Testis (tissue), 3 donors: ENCODE data around the gene CD7. TPM values are rescaled to one million over a fixed set of nuclear protein-coding genes. Genes with fewer than 3 reads are reported as not detected.

Experiments used
- DNase-seq: peaks from one replicate; pipeline ENCODE4 v3.0.0-alpha.2; 2019
- H3K27ac ChIP-seq, 2 donors: fragments of 200-600 bp; sonication (generic); one replicate each; pipeline ENCODE4 v1.5.1; 2019
- H3K27me3 ChIP-seq: fragments of 200-600 bp; sonication (generic); one replicate; pipeline ENCODE4 v1.5.1; 2019
- H3K36me3 ChIP-seq: fragments of 200-600 bp; sonication (generic); one replicate; pipeline ENCODE4 v1.5.1; 2017; ENCODE audit warnings: low read depth; ENCODE audit errors: missing control alignments
- H3K4me1 ChIP-seq: fragments of 200-600 bp; sonication (generic); one replicate; pipeline ENCODE4 v1.5.1; 2019
- H3K4me3 ChIP-seq, 2 donors: fragments of 200-600 bp; sonication (generic); one replicate each; pipeline ENCODE4 v1.5.1; 2017 to 2019
- H3K9me3 ChIP-seq: fragments of 200-600 bp; sonication (generic); one replicate; pipeline ENCODE4 v1.5.1; 2017
- POLR2A ChIP-seq: fragments of 450-650 bp; IDR thresholded peaks from one replicate; pipeline ENCODE4 v1.6.1; 2017; ENCODE audit warnings: antibody characterized with exemption, mild to moderate bottlenecking, moderate library complexity
- WGBS, 2 donors: methylation state at CpG; one replicate each; pipeline ENCODE4 v1.1.5; 2018; 5-methylcytosine and 5-hydroxymethylcytosine counted together
- intact Hi-C: fragments of 100-400 bp; cut with DNase I; formaldehyde crosslinking; loops from one replicate; pipeline ENCODE4 v1.15.1; 2023; ENCODE audit warnings: low total_unique reads
- polyA plus RNA-seq: library from polyadenylated mRNA; stranded (reverse); fragments of 350-450 nt; fragmentation: Illumina TruSeq; extraction: RNeasy Lipid Tissue Mini Kit (QIAGEN cat#74804); gene quantifications from one replicate; pipeline ENCODE4 v1.2.3, GENCODE V29; 2014; ENCODE audit warnings: low read depth, low replicate concordance; ENCODE audit not compliant: insufficient read depth
- total RNA-seq, 2 donors: library from RNA; depleted of rRNA; stranded (reverse); fragments of >200 nt; gene quantifications; one replicate each; pipeline ENCODE4 v1.2.3, GENCODE V29; 2016
- TF ChIP-seq, protein P1 (sequence below), 3 experiments: fragments of 450-650 bp in 2 of 3; fragments of 200-600 bp in 1 of 3; sonication (generic) in 1 of 3; IDR thresholded peaks; one replicate each; pipeline ENCODE4 v1.5.1; 2016 to 2019; ENCODE audit warnings: antibody characterized with exemption in 3 of 3, mild to moderate bottlenecking in 2 of 3, moderate library complexity in 1 of 3

CD7 gene
- total and polyA plus RNA-seq, 3 donors from 2014 or later: 0.55 to 3.0 (median 2.3) TPM

DNA sequence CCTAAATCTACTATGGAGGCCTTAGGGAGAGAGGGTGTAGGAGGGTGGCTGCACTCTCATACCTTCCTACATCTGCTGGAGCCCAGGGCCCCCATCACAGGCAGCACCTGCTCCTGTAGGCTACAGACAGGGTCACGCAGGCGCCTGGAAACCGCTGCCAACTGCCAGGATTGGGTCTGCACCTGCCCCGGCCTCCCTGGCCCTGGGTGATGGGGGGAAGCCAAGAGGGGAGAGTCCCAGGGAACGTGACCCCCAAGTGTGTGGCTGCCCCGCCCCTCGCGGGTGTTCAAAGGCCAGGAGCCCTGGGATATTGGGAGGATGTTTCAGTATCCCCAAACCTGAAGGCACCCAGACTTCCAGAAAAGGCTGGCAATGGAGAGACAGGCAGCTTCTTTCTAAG lies 36.1 kb upstream of the CD7 start:
- TF ChIP-seq, protein P1, sequence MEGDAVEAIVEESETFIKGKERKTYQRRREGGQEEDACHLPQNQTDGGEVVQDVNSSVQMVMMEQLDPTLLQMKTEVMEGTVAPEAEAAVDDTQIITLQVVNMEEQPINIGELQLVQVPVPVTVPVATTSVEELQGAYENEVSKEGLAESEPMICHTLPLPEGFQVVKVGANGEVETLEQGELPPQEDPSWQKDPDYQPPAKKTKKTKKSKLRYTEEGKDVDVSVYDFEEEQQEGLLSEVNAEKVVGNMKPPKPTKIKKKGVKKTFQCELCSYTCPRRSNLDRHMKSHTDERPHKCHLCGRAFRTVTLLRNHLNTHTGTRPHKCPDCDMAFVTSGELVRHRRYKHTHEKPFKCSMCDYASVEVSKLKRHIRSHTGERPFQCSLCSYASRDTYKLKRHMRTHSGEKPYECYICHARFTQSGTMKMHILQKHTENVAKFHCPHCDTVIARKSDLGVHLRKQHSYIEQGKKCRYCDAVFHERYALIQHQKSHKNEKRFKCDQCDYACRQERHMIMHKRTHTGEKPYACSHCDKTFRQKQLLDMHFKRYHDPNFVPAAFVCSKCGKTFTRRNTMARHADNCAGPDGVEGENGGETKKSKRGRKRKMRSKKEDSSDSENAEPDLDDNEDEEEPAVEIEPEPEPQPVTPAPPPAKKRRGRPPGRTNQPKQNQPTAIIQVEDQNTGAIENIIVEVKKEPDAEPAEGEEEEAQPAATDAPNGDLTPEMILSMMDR (IDR thresholded peaks at IDR 0.05): no peak
- no peak for TF ChIP-seq POLR2A
- Histone ChIP-seq H3K9me3 (no peaks in the 10 kb centered on the region), H3K36me3 (no peaks in the 10 kb centered on the region), H3K4me3 (no peak overlapping the region), H3K27me3 (no peaks in the 10 kb centered on the region), H3K27ac (no peak overlapping the region), H3K4me1 (peaks cover 8% of the 10 kb centered on the region)
- WGBS, 2 donors: 94 to 100% methylated on average over 1 to 8 of the region's 8 CpGs
- intact Hi-C loops: loop anchor here (10.0 kb wide), 1 partner anchor 61 kb away; the partner anchor contains the start of genes HEXD and OGFOD3
- no peak for DNase-seq

DNA sequence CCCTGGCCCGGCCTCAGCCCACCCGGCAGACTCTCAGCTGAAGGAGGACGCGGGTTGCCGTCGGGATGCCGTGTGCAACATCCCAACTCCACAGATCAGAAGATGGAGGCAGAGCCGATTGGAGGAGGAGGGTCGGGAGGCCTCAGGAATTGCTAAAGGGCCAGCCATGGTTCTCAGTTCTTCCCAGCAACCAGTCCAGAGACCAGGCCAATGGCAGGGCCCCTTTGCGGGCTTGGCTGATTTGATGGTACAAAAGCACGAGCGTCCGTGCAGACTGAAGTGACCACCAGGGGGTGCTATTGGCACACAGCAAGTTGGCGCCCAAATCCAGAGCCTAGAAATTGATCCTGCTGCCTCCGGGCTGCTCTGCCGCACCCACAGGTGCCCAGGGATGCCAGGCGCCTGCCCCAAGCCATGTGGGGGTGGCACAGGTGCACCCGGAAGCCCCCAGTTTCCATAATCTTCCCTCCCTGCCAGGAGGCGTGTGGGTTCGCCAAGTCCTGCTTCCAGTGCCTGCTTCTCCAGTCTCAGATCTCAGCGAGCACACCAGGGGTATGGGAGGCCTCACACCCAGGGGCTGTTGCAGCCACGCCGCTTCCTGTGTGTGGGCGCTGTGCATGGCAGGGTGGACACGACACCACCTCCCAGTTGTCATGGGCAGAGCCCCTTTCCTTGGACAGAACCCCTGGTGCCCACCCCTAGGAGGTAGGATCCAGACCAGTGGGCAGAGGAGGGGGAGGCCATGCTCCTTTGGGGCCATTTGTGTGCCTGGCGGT lies 34.5 kb upstream of the CD7 start:
- peak; percentile 92 for DNase-seq
- Histone ChIP-seq H3K27me3 (no peaks in the 10 kb centered on the region), H3K4me1 (peaks cover 8% of the 10 kb centered on the region), H3K9me3 (no peaks in the 10 kb centered on the region), H3K36me3 (no peaks in the 10 kb centered on the region), H3K27ac (no peak overlapping the region), H3K4me3 (no peak overlapping the region)
- no peak for TF ChIP-seq POLR2A
- TF ChIP-seq, protein P1 (IDR thresholded peaks at IDR 0.05): peak; percentile 92 to 98 (median 95)
- intact Hi-C loops: loop anchor here (10.0 kb wide), 1 partner anchor 63 kb away; the partner anchor contains the start of genes HEXD and OGFOD3
- 49 to 90% methylated on average over 2 to 26 of the region's 26 CpGs for WGBS, 2 donors

DNA sequence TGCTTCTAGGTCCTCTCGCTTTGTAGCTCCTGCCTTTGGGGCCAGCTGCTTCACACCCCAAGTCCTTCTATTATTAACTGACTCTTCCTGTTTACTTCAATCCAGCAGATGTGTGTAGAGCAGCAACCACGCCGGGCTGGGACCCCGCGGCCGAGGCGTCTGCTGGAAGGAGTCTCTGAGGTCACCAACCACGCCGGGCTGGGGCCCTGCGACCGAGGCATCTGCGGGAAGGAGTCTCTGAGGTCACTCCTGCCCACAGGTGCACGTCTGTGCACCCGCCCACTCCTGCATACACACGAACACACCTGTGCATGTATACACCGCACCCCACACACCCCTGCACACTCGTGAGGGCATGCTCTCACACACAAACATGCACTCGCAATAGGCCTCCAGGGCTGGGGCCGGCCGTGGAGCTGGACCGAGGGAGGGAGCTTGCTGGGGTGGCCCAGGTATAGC lies 33.9 kb upstream of the CD7 start:
- 66 to 88% methylated on average over 15 to 21 of the region's 21 CpGs for WGBS, 2 donors
- Histone ChIP-seq H3K4me3 (no peak overlapping the region), H3K9me3 (no peaks in the 10 kb centered on the region), H3K27ac (no peak overlapping the region), H3K36me3 (no peaks in the 10 kb centered on the region), H3K27me3 (no peaks in the 10 kb centered on the region), H3K4me1 (peaks cover 8% of the 10 kb centered on the region)
- intact Hi-C loops: loop anchor here (10.0 kb wide), 1 partner anchor 64 kb away; the partner anchor contains the start of genes HEXD and OGFOD3
- no peak for DNase-seq
- TF ChIP-seq POLR2A: no peak
- TF ChIP-seq, protein P1 (IDR thresholded peaks at IDR 0.05): no peak

DNA sequence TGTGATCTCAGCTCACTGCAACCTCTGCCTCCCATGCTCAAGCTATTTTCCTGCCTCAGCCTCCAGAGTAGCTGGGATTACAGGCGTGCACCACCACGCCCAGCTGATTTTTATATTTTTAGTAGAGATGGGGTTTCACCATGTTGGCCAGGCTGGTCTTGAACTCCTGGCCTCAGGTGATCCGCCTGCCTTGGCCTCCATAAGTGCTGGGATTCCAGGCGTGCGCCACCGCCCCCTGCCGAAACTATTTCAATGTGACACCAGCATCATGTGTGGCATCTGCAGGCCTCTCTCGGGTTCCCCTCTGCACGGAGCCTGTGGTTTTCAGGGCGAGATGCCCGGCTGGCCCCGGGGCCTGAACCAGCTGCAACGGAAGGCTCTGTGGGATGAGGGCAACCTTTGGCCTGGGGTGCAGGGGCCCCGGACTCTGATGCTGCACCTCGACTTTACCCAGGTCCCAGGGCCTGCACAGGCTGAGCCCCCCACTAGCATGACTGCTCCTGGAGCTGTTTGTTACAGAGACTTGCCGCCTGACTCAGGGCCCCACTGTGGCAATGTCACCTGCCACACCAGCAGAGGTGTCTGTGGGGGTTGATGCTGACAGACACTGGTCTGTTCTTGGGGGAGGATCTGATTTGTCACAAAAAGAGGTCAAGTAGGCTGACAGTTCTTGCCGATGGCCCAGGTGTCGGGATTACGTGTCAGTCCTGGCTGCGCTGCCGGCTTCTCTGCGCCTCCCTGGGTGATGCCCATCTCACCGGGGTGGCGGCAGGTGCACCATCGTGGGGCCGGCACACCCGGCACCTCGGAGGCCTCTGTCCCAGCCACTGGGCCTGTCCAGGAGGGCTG lies 33.0 kb upstream of the CD7 start:
- Histone ChIP-seq H3K4me3 (no peak overlapping the region), H3K27me3 (no peaks in the 10 kb centered on the region), H3K4me1 (peaks cover 8% of the 10 kb centered on the region), H3K36me3 (no peaks in the 10 kb centered on the region), H3K9me3 (no peaks in the 10 kb centered on the region), H3K27ac (no peak overlapping the region)
- DNase-seq: no peak
- TF ChIP-seq, protein P1 (IDR thresholded peaks at IDR 0.05): no peak
- TF ChIP-seq POLR2A: no peak
- WGBS, 2 donors: 93 to 95% methylated on average over 10 to 28 of the region's 28 CpGs
- intact Hi-C loops: loop anchor here (10.0 kb wide), 1 partner anchor 64 kb away; the partner anchor contains the start of genes HEXD and OGFOD3
